GM19193 (cell line): ENCODE results near the gene FAM167B.
A peak's percentile ranks its signal among the peaks of the same experiment; 100 is the strongest.

Experiments
- POLR2A ChIP-seq: IDR thresholded peaks from 4 replicates; pipeline ENCODE4 v1.6.1; 2011; ENCODE audit not compliant: insufficient read depth, insufficient read length; ENCODE audit errors: extremely low read depth

The FAM167B gene

DNA sequence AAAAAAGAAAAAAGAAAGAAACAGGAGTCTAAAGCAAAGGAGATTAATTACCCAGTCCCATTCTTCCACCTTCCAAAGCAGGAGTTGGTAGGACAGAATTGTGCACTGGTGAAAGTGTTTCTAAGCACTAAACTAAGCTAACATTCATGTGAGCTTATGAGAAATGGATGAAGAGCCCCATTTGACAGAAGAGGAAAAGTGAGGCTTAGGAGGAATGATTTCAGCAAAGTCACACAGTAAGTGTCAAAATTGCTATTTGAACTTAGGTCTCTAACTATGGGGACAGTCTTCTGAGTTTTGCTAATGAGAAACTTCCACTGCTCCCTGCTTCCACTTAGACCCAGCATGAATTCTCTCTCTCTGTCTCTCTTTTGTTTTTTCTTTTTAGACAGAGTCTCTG lies 22.7 kb downstream of the FAM167B start:
- no peak for TF ChIP-seq POLR2A

DNA sequence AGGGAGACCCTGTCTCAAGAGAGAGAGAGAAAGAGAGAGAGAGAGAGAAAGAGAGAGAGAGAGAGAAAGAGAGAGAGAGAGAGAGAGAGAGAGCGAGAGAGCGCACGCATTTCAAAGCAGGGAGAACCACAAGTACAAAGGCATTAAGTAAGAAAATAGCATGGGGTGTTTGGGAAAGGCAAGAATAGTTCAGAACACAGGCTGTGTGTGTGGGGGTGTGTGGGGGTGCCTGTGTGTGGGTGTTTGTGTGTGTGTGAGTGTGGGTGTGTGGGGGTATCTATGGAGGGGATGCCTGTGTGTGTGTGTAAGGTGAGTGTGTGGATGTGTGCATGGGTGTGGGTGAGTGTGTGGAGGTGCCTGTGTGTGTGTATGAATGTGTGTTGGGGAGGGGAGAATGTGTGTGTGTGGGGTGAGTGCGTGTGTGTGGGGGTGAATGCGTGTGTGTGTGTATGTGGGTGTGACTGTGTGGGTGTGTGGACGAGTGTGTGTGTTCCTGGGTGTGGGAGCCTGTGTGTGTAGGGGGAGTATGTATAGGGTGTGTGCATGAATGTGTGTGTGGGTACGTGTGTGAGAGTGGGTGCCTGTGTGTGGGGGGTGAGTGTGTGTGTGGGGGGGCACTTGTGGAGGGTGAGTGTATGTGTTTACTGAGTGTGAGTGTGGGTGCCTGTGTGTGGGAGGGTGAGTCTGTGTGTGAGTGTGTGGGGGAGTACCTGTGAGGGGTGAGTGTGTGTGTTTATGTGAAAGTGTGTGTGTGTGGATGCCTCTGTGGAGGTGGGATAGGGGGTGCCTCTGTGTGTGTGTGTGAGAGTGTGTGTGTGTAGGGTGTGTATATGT lies 25.8 kb downstream of the FAM167B start:
- no peak for TF ChIP-seq POLR2A

DNA sequence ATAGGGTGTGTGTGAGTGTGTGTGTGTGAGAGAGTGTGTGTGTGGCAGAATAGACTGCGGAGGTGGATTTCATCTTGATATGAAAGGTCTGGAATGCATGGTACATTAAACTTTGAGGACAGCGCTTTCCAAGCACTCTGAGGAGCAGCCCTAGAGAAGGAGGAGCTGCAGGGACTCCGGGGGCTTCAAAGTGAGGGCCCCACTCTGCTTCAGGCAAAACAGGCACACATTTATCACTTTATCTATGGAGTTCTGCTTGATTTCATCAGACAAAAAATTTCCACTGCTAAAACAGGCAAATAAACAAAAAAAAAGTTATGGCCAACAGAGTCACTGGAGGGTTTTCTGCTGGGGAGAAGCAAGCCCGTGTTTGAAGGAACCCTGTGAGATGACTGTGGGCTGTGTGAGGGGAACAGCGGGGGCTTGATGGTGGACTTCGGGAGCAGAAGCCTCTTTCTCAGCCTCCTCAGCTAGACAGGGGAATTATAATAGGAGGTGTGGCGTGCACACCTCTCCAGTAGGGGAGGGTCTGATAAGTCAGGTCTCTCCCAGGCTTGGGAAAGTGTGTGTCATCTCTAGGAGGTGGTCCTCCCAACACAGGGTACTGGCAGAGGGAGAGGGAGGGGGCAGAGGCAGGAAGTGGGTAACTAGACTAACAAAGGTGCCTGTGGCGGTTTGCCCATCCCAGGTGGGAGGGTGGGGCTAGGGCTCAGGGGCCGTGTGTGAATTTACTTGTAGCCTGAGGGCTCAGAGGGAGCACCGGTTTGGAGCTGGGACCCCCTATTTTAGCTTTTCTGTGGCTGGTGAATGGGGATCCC lies 26.6 kb downstream of the FAM167B start:
- no peak for TF ChIP-seq POLR2A

DNA sequence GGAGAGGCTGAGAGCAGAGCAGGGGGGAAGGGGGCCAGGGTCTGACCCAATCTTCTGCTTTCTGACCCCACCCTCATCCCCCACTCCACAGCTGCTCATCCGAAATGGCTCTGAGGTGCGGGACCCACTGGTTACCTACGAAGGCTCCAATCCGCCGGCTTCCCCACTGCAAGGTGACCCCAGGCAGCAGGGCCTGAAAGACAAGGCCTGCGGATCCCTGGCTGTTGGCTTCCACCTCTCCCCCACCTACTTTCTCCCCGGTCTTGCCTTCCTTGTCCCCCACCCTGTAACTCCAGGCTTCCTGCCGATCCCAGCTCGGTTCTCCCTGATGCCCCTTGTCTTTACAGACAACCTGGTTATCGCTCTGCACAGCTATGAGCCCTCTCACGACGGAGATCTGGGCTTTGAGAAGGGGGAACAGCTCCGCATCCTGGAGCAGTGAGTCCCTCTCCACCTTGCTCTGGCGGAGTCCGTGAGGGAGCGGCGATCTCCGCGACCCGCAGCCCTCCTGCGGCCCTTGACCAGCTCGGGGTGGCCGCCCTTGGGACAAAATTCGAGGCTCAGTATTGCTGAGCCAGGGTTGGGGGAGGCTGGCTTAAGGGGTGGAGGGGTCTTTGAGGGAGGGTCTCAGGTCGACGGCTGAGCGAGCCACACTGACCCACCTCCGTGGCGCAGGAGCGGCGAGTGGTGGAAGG lies 27.8 kb downstream of the FAM167B start:
- no peak for TF ChIP-seq POLR2A

DNA sequence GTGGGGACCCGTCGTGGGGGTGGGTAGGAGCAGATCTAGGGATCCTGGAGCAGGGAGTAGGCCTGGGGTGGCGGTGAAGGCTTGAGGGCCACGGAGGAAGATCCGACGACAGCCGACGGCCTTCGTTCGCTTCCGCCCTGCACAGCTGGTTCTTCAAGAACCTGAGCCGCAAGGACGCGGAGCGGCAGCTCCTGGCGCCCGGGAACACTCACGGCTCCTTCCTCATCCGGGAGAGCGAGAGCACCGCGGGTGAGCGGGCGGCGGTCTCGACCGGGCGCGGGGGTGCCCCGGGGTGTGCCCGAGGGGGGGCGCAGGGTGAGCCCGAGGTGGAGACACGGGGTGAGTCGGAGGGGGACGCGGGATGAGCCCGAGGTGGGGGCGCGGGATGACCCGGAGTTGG lies 28.4 kb downstream of the FAM167B start:
- TF ChIP-seq POLR2A: no peak

GRCh38 chr1:32276032-32276782 lies 29.2 kb downstream of the FAM167B start:
- TF ChIP-seq POLR2A: no peak

GRCh38 chr1:32285658-32286057 lies 38.6 kb downstream of the FAM167B start:
- no peak for TF ChIP-seq POLR2A

- no peak for TF ChIP-seq POLR2A
Measured at GRCh38 chr1:32286763-32287162, 39.7 kb downstream of the FAM167B start.

DNA sequence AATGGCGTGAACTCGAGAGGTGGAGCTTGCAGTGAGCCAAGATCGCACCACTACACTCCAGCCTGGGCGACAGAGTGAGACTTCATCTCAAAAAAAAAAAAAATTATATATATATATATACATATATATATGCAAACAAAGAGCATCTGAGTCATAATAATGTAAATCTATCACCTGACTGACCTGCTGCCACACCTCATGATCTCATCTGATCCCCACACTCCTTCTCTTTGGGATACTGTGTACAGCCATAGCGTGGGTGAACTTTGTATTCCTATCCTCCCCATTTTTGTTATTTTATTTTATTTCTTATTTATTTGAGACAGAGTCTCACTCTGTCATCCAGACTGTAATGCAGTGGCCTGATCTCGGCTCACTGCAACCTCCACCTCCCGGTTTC lies 42.2 kb downstream of the FAM167B start:
- TF ChIP-seq POLR2A: no peak

- TF ChIP-seq POLR2A: no peak
Measured at GRCh38 chr1:32291145-32291707, 44.2 kb downstream of the FAM167B start.

GRCh38 chr1:32291708-32292538 lies 44.9 kb downstream of the FAM167B start, which contains the start of gene HDAC1:
Gene HDAC1 (plus strand): TSS chr1:32292083. CDS start chr1:32292170, 87 bp downstream.
- peak; percentile 78 for TF ChIP-seq POLR2A
